GM21825 (cell line): Measurements from ENCODE around the gene IPPK.
"Not testable (repeated sequence)": the region's sequence is repeated elsewhere in the genome, so short reads cannot be mapped to it uniquely, and the experiment has no call there.

Source experiments
- ATAC-seq: cut with Tn5 transposase; IDR thresholded peaks from one replicate; pipeline ENCODE4 v1.9.1; 2021; ENCODE audit warnings: mild to moderate bottlenecking, moderate library complexity; ENCODE audit not compliant: unreplicated experiment

IPPK gene

GRCh38 chr9:92639124-92639523 is 30.8 kb downstream of the IPPK start:
- ATAC-seq = no peak

GRCh38 chr9:92638621-92639101 is 31.3 kb downstream of the IPPK start:
- ATAC-seq = no peak

- ATAC-seq = no peak
Measured at GRCh38 chr9:92637886-92638620, 31.9 kb downstream of the IPPK start.

- ATAC-seq = no peak
Measured at GRCh38 chr9:92637326-92637725, 32.6 kb downstream of the IPPK start.

GRCh38 chr9:92636627-92637026 is 33.3 kb downstream of the IPPK start:
- ATAC-seq = no peak

- no peak for ATAC-seq
Measured at GRCh38 chr9:92635760-92636159, 34.2 kb downstream of the IPPK start.

GRCh38 chr9:92634712-92635605 is 35.0 kb downstream of the IPPK start:
- ATAC-seq = no peak

- ATAC-seq = no peak
Measured at GRCh38 chr9:92633614-92634278, 36.2 kb downstream of the IPPK start.

GRCh38 chr9:92632641-92633040 is 37.3 kb downstream of the IPPK start:
- no peak for ATAC-seq

- ATAC-seq = no peak
Measured at GRCh38 chr9:92631452-92632343, 38.2 kb downstream of the IPPK start.

GRCh38 chr9:92627651-92628050 is 42.3 kb downstream of the IPPK start:
- no peak for ATAC-seq

GRCh38 chr9:92626484-92626883 is 43.4 kb downstream of the IPPK start:
- no peak for ATAC-seq

GRCh38 chr9:92623936-92624335 is 46.0 kb downstream of the IPPK start:
- not testable (repeated sequence) for ATAC-seq

GRCh38 chr9:92620845-92621244 is 49.1 kb downstream of the IPPK start:
- no peak for ATAC-seq

- ATAC-seq = no peak
Measured at GRCh38 chr9:92619601-92620300, 50.2 kb downstream of the IPPK start.

- no peak for ATAC-seq
Measured at GRCh38 chr9:92618633-92619225, 51.2 kb downstream of the IPPK start.

GRCh38 chr9:92617951-92618510 is 51.9 kb downstream of the IPPK start:
- ATAC-seq = no peak

- ATAC-seq = no peak
Measured at GRCh38 chr9:92617195-92617813, 52.6 kb downstream of the IPPK start.

GRCh38 chr9:92616655-92617111 is 53.2 kb downstream of the IPPK start:
- ATAC-seq = no peak
